Hepatocyte (in vitro differentiated cells): ENCODE data around the gene PDE4B. TPM values are rescaled to one million over a fixed set of nuclear protein-coding genes. Genes with fewer than 3 reads are reported as not detected.

Experiments used
- DNase-seq: peaks from one replicate; pipeline ENCODE4 v3.0.0-alpha.2; 2016; ENCODE audit warnings: low spot score
- H2AFZ ChIP-seq: fragments of 200-600 bp; sonication (generic); 2 replicates; pipeline ENCODE4 v1.6.0; 2016; ENCODE audit warnings: antibody characterized with exemption, mild to moderate bottlenecking
- H3K27ac ChIP-seq: fragments of 200-600 bp; sonication (generic); 2 replicates; pipeline ENCODE4 v1.5.1; 2016; ENCODE audit warnings: mild to moderate bottlenecking
- H3K27me3 ChIP-seq: fragments of 200-600 bp; sonication (generic); 2 replicates; pipeline ENCODE4 v1.6.1; 2016
- H3K36me3 ChIP-seq: fragments of 200-600 bp; sonication (generic); replicated peaks from 2 replicates; pipeline ENCODE4 v1.5.1; 2016; ENCODE audit warnings: low read depth; ENCODE audit not compliant: insufficient read depth
- H3K4me1 ChIP-seq: fragments of 200-600 bp; sonication (generic); 2 replicates; pipeline ENCODE4 v1.5.1; 2016; ENCODE audit warnings: mild to moderate bottlenecking, moderate library complexity; ENCODE audit not compliant: insufficient read depth
- H3K4me2 ChIP-seq: fragments of 200-600 bp; sonication (generic); 2 replicates; pipeline ENCODE4 v1.6.0; 2016
- H3K4me3 ChIP-seq: fragments of 200-600 bp; sonication (generic); 2 replicates; pipeline ENCODE4 v1.5.1; 2016; ENCODE audit warnings: mild to moderate bottlenecking
- H3K79me2 ChIP-seq: fragments of 200-600 bp; sonication (generic); 2 replicates; pipeline ENCODE4 v1.6.0; 2017; ENCODE audit warnings: mild to moderate bottlenecking
- H3K9me2 ChIP-seq: fragments of 200-600 bp; sonication (generic); replicated peaks from 2 replicates; pipeline ENCODE4 v1.6.0; 2017; ENCODE audit warnings: mild to moderate bottlenecking; ENCODE audit not compliant: insufficient read depth
- H3K9me3 ChIP-seq: fragments of 200-600 bp; sonication (generic); 2 replicates; pipeline ENCODE4 v1.5.1; 2016; ENCODE audit warnings: low read depth, mild to moderate bottlenecking
- H4K20me1 ChIP-seq: fragments of 200-600 bp; sonication (generic); 2 replicates; pipeline ENCODE4 v1.6.0; 2016; ENCODE audit warnings: mild to moderate bottlenecking; ENCODE audit not compliant: insufficient read depth, poor library complexity, severe bottlenecking
- CTCF ChIP-seq: fragments of 200-600 bp; sonication (generic); IDR thresholded peaks from 2 replicates; pipeline ENCODE4 v1.5.1; 2016; ENCODE audit warnings: antibody characterized with exemption, mild to moderate bottlenecking; ENCODE audit not compliant: poor library complexity
- EZH2 ChIP-seq: fragments of 200-600 bp; sonication (generic); IDR thresholded peaks from 2 replicates; pipeline ENCODE4 v1.6.1; 2016; ENCODE audit warnings: antibody characterized with exemption, mild to moderate bottlenecking, borderline replicate concordance
- EZH2phosphoT487 ChIP-seq: fragments of 200-600 bp; sonication (generic); IDR thresholded peaks from one replicate; pipeline ENCODE4 v1.6.1; 2018; ENCODE audit warnings: antibody characterized with exemption, mild to moderate bottlenecking, low read depth, moderate library complexity; ENCODE audit not compliant: unreplicated experiment, severe bottlenecking
- WGBS: methylation state at CpG from one replicate; pipeline ENCODE4 v1.1.6; 2016; ENCODE audit warnings: low lambda C conversion rate; ENCODE audit errors: missing lambda C conversion rate; 5-methylcytosine and 5-hydroxymethylcytosine counted together
- polyA plus RNA-seq: library from polyadenylated mRNA; unstranded; fragments of >200 nt; fragmentation: Nextera tagmentation; extraction: Ambion mirVana; gene quantifications from 2 replicates; pipeline ENCODE4 v1.2.1, GENCODE V29; 2016
- total RNA-seq: library from RNA; depleted of rRNA; stranded (reverse); fragments of >200 nt; gene quantifications from 2 replicates; pipeline ENCODE4 v1.2.3, GENCODE V29; 2014

The PDE4B gene
- total and polyA plus RNA-seq, 2 experiments from 2014 or later, result 1.8 to 3.4 TPM

GRCh38 chr1:66278260-66279021 is 485.7 kb downstream of the PDE4B start:
- no peaks in the 10 kb centered on the region for H4K20me1 ChIP-seq
- 51% methylated on average over 7 of the region's 7 CpGs for WGBS
- no peaks in the 10 kb centered on the region for H3K36me3 ChIP-seq
- no peaks in the 10 kb centered on the region for H3K9me3 ChIP-seq
- no peak for TF ChIP-seq CTCF
- no peak for TF ChIP-seq EZH2
- TF ChIP-seq EZH2phosphoT487, result no peak
- H2AFZ ChIP-seq, result no peak overlapping the region
- DNase-seq, result no peak
- no peaks in the 10 kb centered on the region for H3K79me2 ChIP-seq
- H3K4me1 ChIP-seq, result no peaks in the 10 kb centered on the region
- no peaks in the 10 kb centered on the region for H3K9me2 ChIP-seq
- no peak overlapping the region for H3K4me2 ChIP-seq
- no peaks in the 10 kb centered on the region for H3K27me3 ChIP-seq
- H3K27ac ChIP-seq, result no peak overlapping the region
- no peak overlapping the region for H3K4me3 ChIP-seq

- H3K9me2 ChIP-seq, result no peaks in the 10 kb centered on the region
- H3K4me3 ChIP-seq, result no peak overlapping the region
- H3K79me2 ChIP-seq, result no peaks in the 10 kb centered on the region
- no peaks in the 10 kb centered on the region for H3K9me3 ChIP-seq
- H3K27ac ChIP-seq, result no peak overlapping the region
- H3K4me1 ChIP-seq, result no peaks in the 10 kb centered on the region
- no peak overlapping the region for H2AFZ ChIP-seq
- H3K27me3 ChIP-seq, result no peaks in the 10 kb centered on the region
- H3K4me2 ChIP-seq, result no peak overlapping the region
- DNase-seq, result no peak
- no peaks in the 10 kb centered on the region for H3K36me3 ChIP-seq
- WGBS, result 93% methylated on average over 3 of the region's 3 CpGs
- H4K20me1 ChIP-seq, result no peaks in the 10 kb centered on the region
- TF ChIP-seq EZH2phosphoT487 (no peak), EZH2 (no peak), CTCF (no peak)
These were observed 489.1 kb downstream of the PDE4B start for GRCh38 chr1:66281808-66282207.

- no peak overlapping the region for H3K4me2 ChIP-seq
These were observed 489.7 kb downstream of the PDE4B start for GRCh38 chr1:66282343-66282852.

More at GRCh38 chr1:66282343-66282852, 489.7 kb downstream of the PDE4B start:
- Histone ChIP-seq H3K79me2 (no peaks in the 10 kb centered on the region), H3K4me1 (no peaks in the 10 kb centered on the region), H3K4me3 (no peak overlapping the region), H3K27ac (no peak overlapping the region), H3K9me3 (no peaks in the 10 kb centered on the region), H2AFZ (no peak overlapping the region), H3K36me3 (no peaks in the 10 kb centered on the region), H3K27me3 (no peaks in the 10 kb centered on the region), H3K9me2 (no peaks in the 10 kb centered on the region), H4K20me1 (no peaks in the 10 kb centered on the region)
- no peak for TF ChIP-seq EZH2
- TF ChIP-seq CTCF, result no peak
- TF ChIP-seq EZH2phosphoT487, result no peak
- WGBS, result 91% methylated on average over 2 of the region's 2 CpGs
- DNase-seq, result no peak
